Measurements from ENCODE around the gene LRRN2.

GRCh38 chr1:204731509-204731908 lies 46.0 kb upstream of the LRRN2 start:
- TF ChIP-seq CTCF (conservative IDR thresholded peaks at IDR 0.05; ENCODE audit: low read depth, low read length) (no peak), EZH2 (IDR thresholded peaks at IDR 0.05; ENCODE audit: low read length, unreplicated experiment) (no peak)
